GM19043 (cell line): ENCODE results near the gene DAPL1.

Experiments used
- ATAC-seq: cut with Tn5 transposase; IDR thresholded peaks from one replicate; pipeline ENCODE4 v1.9.1; 2021; ENCODE audit warnings: low read depth; ENCODE audit not compliant: unreplicated experiment

The DAPL1 gene

GRCh38 chr2:158776231-158776630 is 18.9 kb upstream of the DAPL1 start:
- ATAC-seq = no peak

- ATAC-seq = no peak
These were observed 18.0 kb upstream of the DAPL1 start for GRCh38 chr2:158777077-158777476.

- no peak for ATAC-seq
These were observed 16.9 kb upstream of the DAPL1 start for GRCh38 chr2:158778243-158778642.

- no peak for ATAC-seq
These were observed 15.5 kb upstream of the DAPL1 start for GRCh38 chr2:158779621-158780020.

GRCh38 chr2:158781353-158781961 is 13.7 kb upstream of the DAPL1 start:
- ATAC-seq = no peak

- no peak for ATAC-seq
These were observed 13.0 kb upstream of the DAPL1 start for GRCh38 chr2:158782136-158782535.

- no peak for ATAC-seq
These were observed 12.5 kb upstream of the DAPL1 start for GRCh38 chr2:158782616-158783015.

GRCh38 chr2:158783923-158784322 is 11.2 kb upstream of the DAPL1 start:
- ATAC-seq = no peak

GRCh38 chr2:158786897-158787296 is 8.2 kb upstream of the DAPL1 start:
- no peak for ATAC-seq

- ATAC-seq = no peak
These were observed 6.2 kb upstream of the DAPL1 start for GRCh38 chr2:158788951-158789350.

- ATAC-seq = no peak
These were observed 1.5 kb downstream of the DAPL1 start for GRCh38 chr2:158796652-158797051.

GRCh38 chr2:158797963-158798700 is 3.0 kb downstream of the DAPL1 start:
- ATAC-seq = no peak

GRCh38 chr2:158799181-158799580 is 4.1 kb downstream of the DAPL1 start:
- ATAC-seq = no peak

- no peak for ATAC-seq
These were observed 8.4 kb downstream of the DAPL1 start for GRCh38 chr2:158803506-158803905.

GRCh38 chr2:158805255-158805654 is 10.1 kb downstream of the DAPL1 start:
- no peak for ATAC-seq

GRCh38 chr2:158805936-158806335 is 10.8 kb downstream of the DAPL1 start:
- ATAC-seq = no peak

- no peak for ATAC-seq
These were observed 11.8 kb downstream of the DAPL1 start for GRCh38 chr2:158806941-158807340.

GRCh38 chr2:158808426-158808825 is 13.3 kb downstream of the DAPL1 start:
- no peak for ATAC-seq

- ATAC-seq = no peak
These were observed 14.7 kb downstream of the DAPL1 start for GRCh38 chr2:158809816-158810215.

- no peak for ATAC-seq
These were observed 15.8 kb downstream of the DAPL1 start for GRCh38 chr2:158810731-158811460.

- no peak for ATAC-seq
These were observed 20.0 kb downstream of the DAPL1 start for GRCh38 chr2:158815166-158815565.

- no peak for ATAC-seq
These were observed 20.5 kb downstream of the DAPL1 start for GRCh38 chr2:158815658-158816057.
